Stimulated activated CD4-positive, alpha-beta T cell treated with anti-CD3 and anti-CD28 coated beads, Interleukin-1b, Interleukin-23, amount 100 ng/mL, for 48 hours (primary cell): ENCODE measurements around the gene HUS1B.
"Not testable (repeated sequence)": the region's sequence is repeated elsewhere in the genome, so short reads cannot be mapped to it uniquely, and the experiment has no call there.

Source experiments
- DNase-seq: peaks from one replicate; pipeline ENCODE4 v3.0.0-alpha.2; 2020

The HUS1B gene

GRCh38 chr6:678520-678919, 21.6 kb upstream of the HUS1B start:
- no peak for DNase-seq

GRCh38 chr6:677919-678318, 21.0 kb upstream of the HUS1B start:
- DNase-seq = no peak

- DNase-seq = no peak
These were observed 18.1 kb upstream of the HUS1B start for GRCh38 chr6:674956-675355.

GRCh38 chr6:674406-674805, 17.5 kb upstream of the HUS1B start:
- DNase-seq = no peak

- DNase-seq = no peak
These were observed 10.5 kb upstream of the HUS1B start for GRCh38 chr6:667253-667927.

GRCh38 chr6:665403-666267, 8.7 kb upstream of the HUS1B start:
- DNase-seq = no peak

GRCh38 chr6:663788-664187, 6.9 kb upstream of the HUS1B start:
- DNase-seq = not testable (repeated sequence)

- DNase-seq = no peak
These were observed 3.0 kb upstream of the HUS1B start for GRCh38 chr6:659716-660581.

GRCh38 chr6:658244-658643, 1.3 kb upstream of the HUS1B start:
- DNase-seq = no peak

GRCh38 chr6:657743-658142, 843 bp upstream of the HUS1B start:
- no peak for DNase-seq

- no peak for DNase-seq
These were observed 2.8 kb downstream of the HUS1B start for GRCh38 chr6:654136-654535.

- DNase-seq = no peak
These were observed 4.0 kb downstream of the HUS1B start for GRCh38 chr6:652865-653264.

- no peak for DNase-seq
These were observed 6.8 kb downstream of the HUS1B start for GRCh38 chr6:650098-650497.

- no peak for DNase-seq
These were observed 14.1 kb downstream of the HUS1B start for GRCh38 chr6:642805-643204.

GRCh38 chr6:641225-641985, 15.5 kb downstream of the HUS1B start:
- no peak for DNase-seq

GRCh38 chr6:636488-636887, 20.4 kb downstream of the HUS1B start:
- DNase-seq = no peak

- DNase-seq = no peak
These were observed 21.7 kb downstream of the HUS1B start for GRCh38 chr6:635233-635632.

- no peak for DNase-seq
These were observed 23.3 kb downstream of the HUS1B start for GRCh38 chr6:633611-634010.

GRCh38 chr6:628766-629165, 28.1 kb downstream of the HUS1B start:
- no peak for DNase-seq

GRCh38 chr6:626236-626635, 30.7 kb downstream of the HUS1B start:
- no peak for DNase-seq

GRCh38 chr6:624979-625378, 31.9 kb downstream of the HUS1B start:
- DNase-seq = no peak

GRCh38 chr6:622462-622861, 34.4 kb downstream of the HUS1B start:
- DNase-seq = no peak

GRCh38 chr6:621931-622330, 35.0 kb downstream of the HUS1B start:
- no peak for DNase-seq
